HUES64 (cell line): ENCODE results near the gene SH3TC1.

Experiments used
- H3K27ac ChIP-seq: 2 replicates; pipeline ENCODE4 v1.7.0; 2013; ENCODE audit warnings: low read depth, low read length, inconsistent platforms
- H3K27me3 ChIP-seq: 2 replicates; pipeline ENCODE4 v1.6.1; 2013; ENCODE audit warnings: mild to moderate bottlenecking, low read length; ENCODE audit not compliant: insufficient read depth
- H3K36me3 ChIP-seq: 2 replicates; pipeline ENCODE4 v1.6.1; 2013; ENCODE audit warnings: mild to moderate bottlenecking, low read length; ENCODE audit not compliant: insufficient read depth
- H3K4me1 ChIP-seq: 2 replicates; pipeline ENCODE4 v1.6.1; 2013; ENCODE audit warnings: mild to moderate bottlenecking, low read length, moderate library complexity; ENCODE audit not compliant: insufficient read depth
- H3K4me3 ChIP-seq: 2 replicates; pipeline ENCODE4 v1.5.1; 2013; ENCODE audit warnings: mild to moderate bottlenecking, low read length, moderate library complexity
- H3K9ac ChIP-seq: 2 replicates; pipeline ENCODE4 v1.6.1; 2013; ENCODE audit warnings: mild to moderate bottlenecking, low read depth, low read length
- H3K9me3 ChIP-seq: 2 replicates; pipeline ENCODE4 v1.6.1; 2013; ENCODE audit warnings: low read depth, low read length; ENCODE audit not compliant: insufficient read depth
- WGBS: fragments of 150-250, 120-280 bp; methylation state at CpG from one replicate; pipeline ENCODE4 v1.1.7; 2013; ENCODE audit warnings: missing lambda C conversion rate; 5-methylcytosine and 5-hydroxymethylcytosine counted together

The SH3TC1 gene

GRCh38 chr4:8278421-8279287 lies 79.6 kb downstream of the SH3TC1 start:
- H3K9ac ChIP-seq = no peak overlapping the region
- no peak overlapping the region for H3K27ac ChIP-seq
- H3K36me3 ChIP-seq = no peaks in the 10 kb centered on the region
- H3K4me1 ChIP-seq = no peaks in the 10 kb centered on the region
- no peaks in the 10 kb centered on the region for H3K9me3 ChIP-seq
- H3K4me3 ChIP-seq = no peak overlapping the region
- H3K27me3 ChIP-seq = no peaks in the 10 kb centered on the region
- WGBS = 66% methylated on average over 12 of the region's 17 CpGs

DNA sequence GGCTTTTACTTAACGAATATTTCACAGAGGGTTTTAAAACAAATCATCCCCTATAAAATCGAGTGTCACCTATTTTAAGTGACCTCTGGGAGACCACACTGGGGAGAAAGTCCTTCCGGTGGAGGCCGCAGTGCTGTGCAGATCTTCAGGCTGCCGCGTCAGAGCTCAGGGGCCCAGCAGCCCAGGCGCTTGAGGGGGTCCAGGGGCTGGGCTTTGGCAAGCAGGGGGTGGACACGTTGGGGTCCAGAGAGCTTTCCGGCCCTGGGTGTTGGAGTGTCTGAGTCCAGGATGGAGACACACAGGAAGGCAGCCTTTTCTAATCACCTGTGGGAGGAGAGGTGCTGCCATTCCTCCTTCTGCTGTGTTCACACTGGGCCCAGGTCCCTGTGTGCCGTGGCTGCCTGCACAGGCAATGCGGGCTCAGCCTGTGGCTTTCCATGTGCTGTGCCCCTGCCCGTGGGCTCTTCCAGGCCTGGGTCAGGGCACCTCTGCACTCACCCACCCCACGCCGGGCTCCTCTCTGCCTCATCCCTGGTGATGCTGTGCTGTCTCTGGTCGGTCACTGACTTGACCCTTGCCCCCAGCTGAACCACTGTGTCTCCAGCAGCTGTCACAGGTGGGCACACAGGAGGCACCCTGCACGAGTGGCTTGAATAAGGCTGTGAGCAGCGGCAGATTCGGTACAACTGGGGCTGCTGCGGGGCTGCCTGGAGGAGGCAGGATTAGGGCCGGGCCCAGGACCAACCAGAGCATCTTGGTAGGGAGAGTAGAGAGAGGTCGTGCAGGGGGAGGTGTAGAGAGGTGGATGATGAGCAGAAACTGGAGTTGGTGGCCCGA lies 80.4 kb downstream of the SH3TC1 start:
- Histone ChIP-seq H3K4me1 (no peaks in the 10 kb centered on the region), H3K9me3 (no peaks in the 10 kb centered on the region), H3K4me3 (no peak overlapping the region), H3K27me3 (no peaks in the 10 kb centered on the region), H3K9ac (no peak overlapping the region), H3K36me3 (no peaks in the 10 kb centered on the region), H3K27ac (no peak overlapping the region)
- WGBS = 91% methylated on average over 22 of the region's 22 CpGs

GRCh38 chr4:8280158-8280875 lies 81.2 kb downstream of the SH3TC1 start:
- Histone ChIP-seq H3K27me3 (no peaks in the 10 kb centered on the region), H3K4me1 (no peaks in the 10 kb centered on the region), H3K36me3 (no peaks in the 10 kb centered on the region), H3K4me3 (no peak overlapping the region), H3K9me3 (no peaks in the 10 kb centered on the region), H3K27ac (no peak overlapping the region), H3K9ac (no peak overlapping the region)
- WGBS = 88% methylated on average over 25 of the region's 25 CpGs

GRCh38 chr4:8280876-8281440 lies 81.9 kb downstream of the SH3TC1 start:
- Histone ChIP-seq H3K36me3 (no peaks in the 10 kb centered on the region), H3K4me3 (no peak overlapping the region), H3K9ac (no peak overlapping the region), H3K4me1 (no peaks in the 10 kb centered on the region), H3K27me3 (no peaks in the 10 kb centered on the region), H3K27ac (no peak overlapping the region), H3K9me3 (no peaks in the 10 kb centered on the region)
- 94% methylated on average over 15 of the region's 15 CpGs for WGBS

- H3K27ac ChIP-seq = no peak overlapping the region
- no peak overlapping the region for H3K9ac ChIP-seq
- no peak overlapping the region for H3K4me3 ChIP-seq
- 90% methylated on average over 19 of the region's 19 CpGs for WGBS
- H3K27me3 ChIP-seq = no peaks in the 10 kb centered on the region
- H3K9me3 ChIP-seq = no peaks in the 10 kb centered on the region
- no peaks in the 10 kb centered on the region for H3K36me3 ChIP-seq
- no peaks in the 10 kb centered on the region for H3K4me1 ChIP-seq
Measured at GRCh38 chr4:8281519-8282133, 82.5 kb downstream of the SH3TC1 start.

GRCh38 chr4:8282134-8282641 lies 83.1 kb downstream of the SH3TC1 start:
- no peak overlapping the region for H3K4me3 ChIP-seq
- no peak overlapping the region for H3K27ac ChIP-seq
- H3K9me3 ChIP-seq = no peaks in the 10 kb centered on the region
- H3K9ac ChIP-seq = no peak overlapping the region
- H3K27me3 ChIP-seq = no peaks in the 10 kb centered on the region
- WGBS = 94% methylated on average over 14 of the region's 14 CpGs
- H3K36me3 ChIP-seq = no peaks in the 10 kb centered on the region
- no peaks in the 10 kb centered on the region for H3K4me1 ChIP-seq

DNA sequence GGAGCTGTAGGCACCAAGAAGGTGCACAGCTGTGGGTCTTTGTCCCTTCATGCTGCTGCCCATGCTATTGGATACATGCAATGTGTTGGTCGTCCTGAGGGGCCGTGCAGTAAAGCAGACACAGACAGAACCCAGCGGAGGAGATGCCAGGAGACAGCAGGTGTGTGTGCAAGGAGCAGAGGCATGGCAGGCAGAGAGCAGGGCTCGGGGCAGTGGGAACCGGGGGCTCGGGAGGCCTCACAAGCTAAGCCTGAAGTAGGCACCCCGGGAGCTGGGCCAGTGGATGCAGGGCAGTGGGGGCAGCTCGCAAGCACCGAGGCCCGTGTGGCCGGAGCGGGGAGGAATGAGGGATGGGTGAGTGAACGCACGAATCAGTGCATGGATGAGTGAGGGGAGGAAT lies 83.7 kb downstream of the SH3TC1 start:
- 94% methylated on average over 14 of the region's 14 CpGs for whole genome bisulfite sequencing
- Histone ChIP-seq H3K9me3 (no peaks in the 10 kb centered on the region), H3K4me1 (no peaks in the 10 kb centered on the region), H3K36me3 (no peaks in the 10 kb centered on the region), H3K27me3 (no peaks in the 10 kb centered on the region), H3K9ac (no peak overlapping the region), H3K4me3 (no peak overlapping the region), H3K27ac (no peak overlapping the region)

DNA sequence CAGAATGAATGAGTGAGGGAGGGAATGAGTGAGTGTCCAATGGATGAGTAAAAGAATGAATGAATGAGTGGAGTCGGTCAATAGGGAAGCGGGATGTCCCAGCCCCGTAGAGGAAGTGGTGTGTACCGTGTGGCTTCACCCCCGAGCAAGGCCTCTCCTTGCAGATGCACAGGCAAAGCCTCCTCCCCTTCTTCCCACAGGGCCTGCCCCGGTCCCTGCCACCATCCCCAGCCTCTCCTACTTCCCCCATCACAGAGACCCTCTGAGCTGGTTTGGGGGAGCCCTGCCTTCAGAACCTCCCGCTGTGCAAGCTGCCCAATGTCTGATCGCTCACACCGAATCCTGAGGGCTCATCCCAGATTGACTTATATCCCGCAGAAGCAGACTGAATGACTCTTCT lies 84.1 kb downstream of the SH3TC1 start:
- 96% methylated on average over 10 of the region's 10 CpGs for WGBS
- Histone ChIP-seq H3K27ac (no peak overlapping the region), H3K36me3 (no peaks in the 10 kb centered on the region), H3K27me3 (no peaks in the 10 kb centered on the region), H3K9me3 (no peaks in the 10 kb centered on the region), H3K4me1 (no peaks in the 10 kb centered on the region), H3K4me3 (no peak overlapping the region), H3K9ac (no peak overlapping the region)

GRCh38 chr4:8283631-8284121 lies 84.6 kb downstream of the SH3TC1 start:
- no peak overlapping the region for H3K27ac ChIP-seq
- 86% methylated on average over 20 of the region's 20 CpGs for WGBS
- H3K4me3 ChIP-seq = no peak overlapping the region
- no peak overlapping the region for H3K9ac ChIP-seq
- no peaks in the 10 kb centered on the region for H3K4me1 ChIP-seq
- no peaks in the 10 kb centered on the region for H3K27me3 ChIP-seq
- H3K9me3 ChIP-seq = no peaks in the 10 kb centered on the region
- H3K36me3 ChIP-seq = no peaks in the 10 kb centered on the region

GRCh38 chr4:8284391-8284790 lies 85.3 kb downstream of the SH3TC1 start:
- no peak overlapping the region for H3K27ac ChIP-seq
- 88% methylated on average over 11 of the region's 11 CpGs for WGBS
- no peak overlapping the region for H3K9ac ChIP-seq
- H3K36me3 ChIP-seq = no peaks in the 10 kb centered on the region
- no peaks in the 10 kb centered on the region for H3K4me1 ChIP-seq
- H3K27me3 ChIP-seq = no peaks in the 10 kb centered on the region
- H3K4me3 ChIP-seq = no peak overlapping the region
- no peaks in the 10 kb centered on the region for H3K9me3 ChIP-seq
